Erythroblast (primary cell): ENCODE results near the gene MAPT.

Source experiments
- GATA1 ChIP-seq: IDR thresholded peaks from 2 replicates; pipeline ENCODE4 v1.6.1; 2011; ENCODE audit warnings: low read depth, mild to moderate bottlenecking, control low read depth, low read length, moderate library complexity
- POLR2A ChIP-seq: IDR thresholded peaks from 2 replicates; pipeline ENCODE4 v1.6.1; 2011; ENCODE audit warnings: mild to moderate bottlenecking, low read length

DNA sequence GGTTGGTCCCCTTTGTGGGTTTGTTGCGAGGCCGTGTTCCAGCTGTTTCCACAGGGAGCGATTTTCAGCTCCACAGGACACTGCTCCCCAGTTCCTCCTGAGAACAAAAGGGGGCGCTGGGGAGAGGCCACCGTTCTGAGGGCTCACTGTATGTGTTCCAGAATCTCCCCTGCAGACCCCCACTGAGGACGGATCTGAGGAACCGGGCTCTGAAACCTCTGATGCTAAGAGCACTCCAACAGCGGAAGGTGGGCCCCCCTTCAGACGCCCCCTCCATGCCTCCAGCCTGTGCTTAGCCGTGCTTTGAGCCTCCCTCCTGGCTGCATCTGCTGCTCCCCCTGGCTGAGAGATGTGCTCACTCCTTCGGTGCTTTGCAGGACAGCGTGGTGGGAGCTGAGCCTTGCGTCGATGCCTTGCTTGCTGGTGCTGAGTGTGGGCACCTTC, 77.4 kb downstream of the MAPT start:
- TF ChIP-seq POLR2A (no peak), GATA1 (no peak)
